Measurements from ENCODE around the gene FANCF.

DNA sequence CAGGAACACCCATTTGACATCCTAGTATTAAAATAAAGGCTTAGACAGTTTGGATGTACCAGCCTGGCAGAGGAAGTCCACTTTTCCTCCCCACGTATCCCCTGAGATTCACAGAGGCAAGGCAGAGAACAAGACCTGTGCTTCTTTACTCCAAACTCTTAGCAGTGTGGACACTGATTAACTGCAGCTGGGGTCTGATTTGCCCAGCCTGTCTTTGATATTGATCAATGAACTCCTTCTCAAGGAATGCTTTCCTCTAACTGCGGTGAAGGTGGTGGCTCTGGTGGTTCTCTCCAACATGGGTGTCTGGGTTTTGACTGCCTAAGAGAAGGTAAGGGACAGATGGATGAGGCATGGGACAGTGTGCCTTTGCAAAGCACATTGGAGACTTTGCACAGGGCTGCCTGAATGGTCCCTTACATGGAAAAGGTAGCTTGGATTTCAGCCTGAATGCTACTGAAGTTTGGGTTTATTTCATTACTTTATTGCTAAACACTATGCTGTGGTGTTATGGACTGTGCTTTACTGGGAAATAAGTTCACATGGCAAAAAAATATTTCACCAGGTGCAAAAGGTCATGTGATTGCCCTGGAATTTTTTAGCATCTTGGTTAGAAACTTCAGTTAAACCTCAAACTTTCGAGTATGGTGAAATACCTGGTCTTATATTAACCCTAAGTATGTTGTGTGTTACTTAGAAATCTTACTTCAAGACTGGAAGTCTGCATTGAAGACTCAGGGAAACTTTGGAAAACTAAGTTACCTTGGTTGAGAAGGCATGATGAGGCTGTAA is 42.6 kb upstream of the FANCF start:
- TF ChIP-seq POLR2A (IDR thresholded peaks at IDR 0.05; ENCODE audit: low read depth, low read length), result peak; percentile 41; the same call in 1 of the 2 replicates
- TF ChIP-seq POLR2AphosphoS5 (IDR thresholded peaks at IDR 0.05; ENCODE audit: low read depth, low read length), result no peak
- no peak for TF ChIP-seq TAF1 (IDR thresholded peaks at IDR 0.05; ENCODE audit: low read depth, low read length)
